Stomach (tissue), 4 donors: ENCODE data around the gene PIAS1.

Source experiments
- EP300 ChIP-seq: sonication (generic); formaldehyde crosslinking; IDR thresholded peaks from one replicate; pipeline ENCODE4 v1.6.1; 2017; ENCODE audit warnings: antibody characterized with exemption
- POLR2A ChIP-seq, 4 donors: fragments of 450-650 bp; IDR thresholded peaks; one replicate each; pipeline ENCODE4 v1.6.1; 2016; ENCODE audit warnings: antibody characterized with exemption in 4 of 4, control low read depth in 2 of 4, mild to moderate bottlenecking in 1 of 4, moderate library complexity in 1 of 4
- POLR2AphosphoS5 ChIP-seq, 3 donors: sonication (generic); formaldehyde crosslinking; IDR thresholded peaks; one replicate each; pipeline ENCODE4 v1.6.1; 2016; ENCODE audit warnings: antibody characterized with exemption in 3 of 3
- TF ChIP-seq, protein P1 (sequence below), 7 experiments: fragments of 450-650 bp in 4 of 7; fragments of 200-600 bp in 3 of 7; sonication (generic) in 3 of 7; IDR thresholded peaks; one replicate each; pipeline ENCODE4 v1.5.1; 2016 to 2019; ENCODE audit warnings: antibody characterized with exemption in 7 of 7, control low read depth in 2 of 7, mild to moderate bottlenecking in 1 of 7

- TF ChIP-seq, protein P1, sequence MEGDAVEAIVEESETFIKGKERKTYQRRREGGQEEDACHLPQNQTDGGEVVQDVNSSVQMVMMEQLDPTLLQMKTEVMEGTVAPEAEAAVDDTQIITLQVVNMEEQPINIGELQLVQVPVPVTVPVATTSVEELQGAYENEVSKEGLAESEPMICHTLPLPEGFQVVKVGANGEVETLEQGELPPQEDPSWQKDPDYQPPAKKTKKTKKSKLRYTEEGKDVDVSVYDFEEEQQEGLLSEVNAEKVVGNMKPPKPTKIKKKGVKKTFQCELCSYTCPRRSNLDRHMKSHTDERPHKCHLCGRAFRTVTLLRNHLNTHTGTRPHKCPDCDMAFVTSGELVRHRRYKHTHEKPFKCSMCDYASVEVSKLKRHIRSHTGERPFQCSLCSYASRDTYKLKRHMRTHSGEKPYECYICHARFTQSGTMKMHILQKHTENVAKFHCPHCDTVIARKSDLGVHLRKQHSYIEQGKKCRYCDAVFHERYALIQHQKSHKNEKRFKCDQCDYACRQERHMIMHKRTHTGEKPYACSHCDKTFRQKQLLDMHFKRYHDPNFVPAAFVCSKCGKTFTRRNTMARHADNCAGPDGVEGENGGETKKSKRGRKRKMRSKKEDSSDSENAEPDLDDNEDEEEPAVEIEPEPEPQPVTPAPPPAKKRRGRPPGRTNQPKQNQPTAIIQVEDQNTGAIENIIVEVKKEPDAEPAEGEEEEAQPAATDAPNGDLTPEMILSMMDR (IDR thresholded peaks at IDR 0.05), result no peak
- TF ChIP-seq POLR2A (IDR thresholded peaks at IDR 0.05), result no peak
- TF ChIP-seq EP300, result no peak
- TF ChIP-seq POLR2AphosphoS5 (IDR thresholded peaks at IDR 0.05), result no peak
These were observed 122.5 kb downstream of the PIAS1 start for GRCh38 chr15:68176601-68177000.
